IPS-20b (cell line): ENCODE data around the gene TIPRL.

Experiments
- H3K27ac ChIP-seq: one replicate; pipeline ENCODE4 v1.5.1; 2013; ENCODE audit warnings: low read length
- H3K27me3 ChIP-seq: 2 replicates; pipeline ENCODE4 v1.6.1; 2013; ENCODE audit warnings: mild to moderate bottlenecking, low read length, inconsistent platforms; ENCODE audit not compliant: insufficient read depth
- H3K36me3 ChIP-seq: 2 replicates; pipeline ENCODE4 v1.6.1; 2013; ENCODE audit warnings: low read depth, mild to moderate bottlenecking, inconsistent platforms, low read length, moderate library complexity; ENCODE audit not compliant: insufficient read depth
- H3K4me1 ChIP-seq: 2 replicates; pipeline ENCODE4 v1.6.1; 2013; ENCODE audit warnings: mild to moderate bottlenecking, control low read depth, inconsistent platforms, low read length, moderate library complexity; ENCODE audit not compliant: insufficient read depth
- H3K4me3 ChIP-seq: 2 replicates; pipeline ENCODE4 v1.5.1; 2013; ENCODE audit warnings: mild to moderate bottlenecking, low read length, inconsistent platforms
- H3K9ac ChIP-seq: 2 replicates; pipeline ENCODE4 v1.6.1; 2013; ENCODE audit warnings: low read depth, mild to moderate bottlenecking, inconsistent platforms, low read length, moderate library complexity
- H3K9me3 ChIP-seq: 2 replicates; pipeline ENCODE4 v1.6.1; 2013; ENCODE audit warnings: mild to moderate bottlenecking, low read depth, low read length, inconsistent platforms; ENCODE audit not compliant: insufficient read depth

Gene TIPRL

DNA sequence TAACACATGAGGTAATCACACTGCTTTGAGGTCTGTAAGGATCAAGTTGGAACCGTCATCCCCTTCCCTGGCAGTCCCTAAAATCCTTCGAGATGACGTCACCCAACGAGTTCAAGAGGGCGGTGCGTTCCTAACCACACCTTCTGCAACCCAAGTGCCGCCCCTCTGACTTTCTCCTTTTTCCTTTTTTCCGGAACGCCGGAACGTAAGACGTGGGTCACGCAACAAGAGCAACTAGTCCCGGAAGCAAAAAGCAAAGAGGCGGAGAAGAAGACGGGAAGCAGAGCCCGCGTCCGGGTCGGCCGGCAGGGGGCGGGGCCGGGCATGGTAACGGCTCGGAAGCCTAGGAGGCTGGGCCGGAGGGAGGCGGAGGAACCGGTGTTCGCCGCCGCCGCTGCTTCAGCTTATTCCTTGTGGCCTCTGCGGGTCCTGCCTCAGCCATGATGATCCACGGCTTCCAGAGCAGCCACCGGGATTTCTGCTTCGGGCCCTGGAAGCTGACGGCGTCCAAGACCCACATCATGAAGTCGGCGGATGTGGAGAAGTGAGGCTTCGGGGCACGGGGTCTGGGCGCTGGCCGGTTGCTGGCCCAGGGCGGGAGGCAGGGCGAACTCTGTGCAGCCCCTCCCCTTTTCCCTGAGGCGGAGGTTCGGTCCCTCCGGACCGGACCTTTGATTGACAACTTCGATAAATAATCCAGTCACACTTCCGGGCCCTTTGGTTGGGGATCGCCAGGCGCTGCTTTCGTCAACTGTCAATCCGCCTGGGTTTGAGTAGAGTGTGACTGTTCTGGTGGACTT is at the start of gene TIPRL:
Gene TIPRL (plus strand): TSS at position 325 of the 800 bp plus-strand sequence. CDS start 116 bp downstream, at position 441.
- peaks cover 2% of the 10 kb centered on the region; the same call in 1 of the 2 replicates for H3K4me1 ChIP-seq
- H3K36me3 ChIP-seq, result no peaks in the 10 kb centered on the region
- H3K9me3 ChIP-seq, result no peaks in the 10 kb centered on the region
- peak within 1 kb of the TSS; percentile 87 for H3K9ac ChIP-seq
- H3K27ac ChIP-seq, result peak within 1 kb of the TSS; percentile 41
- peak within 1 kb of the TSS; percentile 95 for H3K4me3 ChIP-seq
- H3K27me3 ChIP-seq, result no peaks in the 10 kb centered on the region

DNA sequence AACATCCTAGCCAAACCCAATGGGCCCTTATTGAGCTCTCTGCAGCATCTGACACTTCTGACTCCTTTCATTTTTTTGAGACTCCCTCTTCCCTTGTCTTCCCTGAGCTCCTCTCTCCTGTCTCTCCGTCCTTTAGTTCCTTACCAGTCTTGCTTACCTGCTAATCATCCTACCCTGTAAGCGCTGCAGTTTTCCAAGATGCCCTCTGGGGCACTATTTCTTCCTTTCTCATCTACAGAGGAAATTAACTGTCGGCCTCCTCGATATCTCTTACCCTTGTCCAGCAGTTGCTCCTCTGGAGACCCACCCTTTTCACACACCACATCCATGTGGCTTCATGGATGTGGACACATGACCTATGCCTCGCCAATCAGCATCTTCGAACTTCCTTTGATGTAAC is 48.8 kb upstream of the TIPRL start:
- H3K9ac ChIP-seq, result no peak overlapping the region
- no peak overlapping the region for H3K27ac ChIP-seq
- no peaks in the 10 kb centered on the region; the same call in 1 of the 2 replicates for H3K4me1 ChIP-seq
- H3K27me3 ChIP-seq, result peaks cover 5% of the 10 kb centered on the region
- H3K9me3 ChIP-seq, result no peaks in the 10 kb centered on the region
- H3K4me3 ChIP-seq, result no peak overlapping the region
- peaks cover 6% of the 10 kb centered on the region; the same call in 1 of the 2 replicates for H3K36me3 ChIP-seq

DNA sequence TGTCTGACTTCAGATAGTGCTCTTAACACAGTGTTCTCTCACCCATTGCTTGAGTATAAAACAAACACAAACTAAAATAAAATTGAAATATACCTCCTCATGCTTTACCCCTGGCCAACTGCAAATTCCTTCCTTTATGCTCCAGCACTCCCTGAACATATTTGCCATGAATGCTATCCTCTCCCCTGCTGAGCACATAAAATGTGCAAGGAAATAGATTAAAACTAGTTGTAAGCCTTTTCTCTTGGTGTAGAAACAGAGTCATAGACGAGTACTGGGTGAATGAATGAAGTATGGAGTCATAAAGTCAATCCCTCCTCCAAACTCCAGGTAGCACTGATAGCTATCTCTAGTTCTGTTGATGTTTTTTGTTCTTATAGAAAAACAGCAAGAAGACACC is 44.6 kb upstream of the TIPRL start:
- Histone ChIP-seq H3K4me3 (no peak overlapping the region), H3K27me3 (peaks cover 39% of the 10 kb centered on the region), H3K36me3 (no peaks in the 10 kb centered on the region), H3K27ac (no peak overlapping the region), H3K4me1 (peaks cover 7% of the 10 kb centered on the region), H3K9ac (no peak overlapping the region), H3K9me3 (no peaks in the 10 kb centered on the region)

DNA sequence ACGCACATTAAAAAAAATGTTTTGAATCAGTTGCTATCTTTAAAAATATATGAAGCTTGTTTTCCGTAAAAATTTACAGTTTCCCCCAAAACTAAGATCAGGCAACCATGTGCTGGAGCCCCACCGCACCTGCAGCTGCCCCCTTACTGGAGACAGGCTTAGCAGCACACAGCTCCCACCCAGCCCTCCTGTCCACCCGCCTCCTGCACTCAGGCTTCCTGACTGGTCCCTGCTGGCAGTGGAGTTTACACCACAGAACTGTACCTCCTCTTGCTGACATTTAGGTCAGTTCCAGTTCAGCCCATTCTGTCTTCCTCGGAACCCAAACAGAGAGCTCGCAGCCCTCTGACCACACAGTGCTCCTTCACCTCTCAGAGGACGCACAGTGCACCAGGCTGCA is 44.1 kb upstream of the TIPRL start:
- no peaks in the 10 kb centered on the region for H3K36me3 ChIP-seq
- H3K9ac ChIP-seq, result no peak overlapping the region
- peaks cover 44% of the 10 kb centered on the region for H3K27me3 ChIP-seq
- no peaks in the 10 kb centered on the region for H3K9me3 ChIP-seq
- peaks cover 7% of the 10 kb centered on the region for H3K4me1 ChIP-seq
- H3K4me3 ChIP-seq, result peak overlapping the region; percentile 94; the same call in 1 of the 2 replicates
- H3K27ac ChIP-seq, result no peak overlapping the region

DNA sequence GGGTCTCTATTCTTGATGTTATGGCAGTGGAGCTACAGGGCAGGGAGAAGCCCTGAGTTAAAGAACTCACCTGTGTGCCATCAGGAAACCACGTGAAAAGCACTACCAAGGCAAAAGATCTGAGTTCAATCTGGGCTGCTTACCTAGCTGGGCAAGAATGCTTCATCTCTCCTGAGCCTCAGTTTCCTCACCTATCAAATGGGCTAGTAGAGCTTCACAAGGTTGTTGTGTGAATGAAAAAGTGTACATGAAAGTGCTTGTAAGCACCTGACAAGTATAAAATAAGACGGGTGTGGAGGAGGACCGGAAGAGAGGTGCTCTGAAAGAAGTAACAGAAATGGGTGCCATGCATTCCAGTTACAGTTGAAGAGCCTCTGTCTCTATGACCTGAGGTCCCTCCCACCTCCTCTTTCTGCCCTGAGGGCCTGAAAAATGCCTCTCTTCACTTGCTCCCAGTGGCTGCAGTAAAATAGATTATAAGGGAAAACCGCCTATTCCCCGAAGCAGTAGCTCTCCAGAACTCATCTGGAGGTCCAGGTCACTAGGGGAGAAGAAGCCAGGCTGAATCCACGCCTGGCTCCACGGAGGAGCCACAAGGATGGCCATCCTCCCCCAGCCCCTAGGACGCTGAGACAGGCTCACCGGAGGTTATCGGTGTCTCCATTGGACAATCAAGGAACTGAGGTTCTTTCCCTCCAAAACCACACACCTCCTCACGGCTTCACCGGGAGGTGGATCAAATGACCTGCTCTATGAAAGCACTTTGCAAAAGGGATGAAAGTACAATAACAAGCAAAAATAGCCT is 43.4 kb upstream of the TIPRL start:
- Histone ChIP-seq H3K27ac (no peak overlapping the region), H3K4me1 (peaks cover 7% of the 10 kb centered on the region), H3K9ac (peak overlapping the region; percentile 76; the same call in 1 of the 2 replicates), H3K36me3 (no peaks in the 10 kb centered on the region), H3K4me3 (peak overlapping the region; percentile 94), H3K9me3 (no peaks in the 10 kb centered on the region), H3K27me3 (peaks cover 46% of the 10 kb centered on the region)

DNA sequence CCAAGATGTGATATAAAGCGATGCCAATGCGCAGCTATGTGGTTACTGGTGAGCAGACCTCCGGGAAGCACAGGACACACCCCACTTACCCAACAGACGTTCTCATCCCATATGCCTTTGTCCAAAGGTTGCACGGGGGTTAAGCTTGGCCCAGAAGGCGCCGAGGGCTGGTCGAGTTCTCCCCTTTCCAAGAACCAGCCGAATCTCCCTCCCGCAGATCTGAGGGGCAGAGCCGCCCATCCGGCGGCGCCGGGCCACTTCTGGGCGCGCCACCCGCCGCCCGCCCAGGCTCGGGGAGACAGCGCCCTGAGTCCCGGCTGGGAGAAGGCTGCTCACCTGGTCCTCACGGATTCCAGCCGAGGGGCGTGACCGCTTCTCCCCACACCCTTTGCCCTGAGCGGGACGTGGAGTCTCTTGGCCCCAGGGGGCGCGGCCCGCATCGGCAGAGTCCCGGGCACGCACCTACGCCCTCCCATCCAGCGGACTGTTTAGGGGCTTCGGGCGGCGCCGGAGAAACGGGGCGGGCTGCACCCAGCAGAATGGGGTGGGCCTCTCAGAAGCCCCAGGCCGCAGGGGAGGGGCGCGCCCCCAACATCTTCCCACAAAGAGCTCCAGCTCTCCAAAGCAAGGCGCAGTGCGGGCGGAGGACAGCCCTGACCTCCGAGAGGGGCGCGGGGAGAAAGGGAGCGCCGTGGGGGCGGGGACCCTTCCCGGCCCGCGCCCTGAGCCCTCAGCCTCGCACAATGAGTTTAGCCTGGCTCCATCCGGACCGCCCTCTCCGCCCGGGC is 42.6 kb upstream of the TIPRL start:
- Histone ChIP-seq H3K4me3 (peak overlapping the region; percentile 94), H3K36me3 (no peaks in the 10 kb centered on the region), H3K9me3 (no peaks in the 10 kb centered on the region), H3K4me1 (peaks cover 7% of the 10 kb centered on the region), H3K27me3 (peaks cover 46% of the 10 kb centered on the region), H3K9ac (peak overlapping the region; percentile 76; the same call in 1 of the 2 replicates), H3K27ac (no peak overlapping the region)

DNA sequence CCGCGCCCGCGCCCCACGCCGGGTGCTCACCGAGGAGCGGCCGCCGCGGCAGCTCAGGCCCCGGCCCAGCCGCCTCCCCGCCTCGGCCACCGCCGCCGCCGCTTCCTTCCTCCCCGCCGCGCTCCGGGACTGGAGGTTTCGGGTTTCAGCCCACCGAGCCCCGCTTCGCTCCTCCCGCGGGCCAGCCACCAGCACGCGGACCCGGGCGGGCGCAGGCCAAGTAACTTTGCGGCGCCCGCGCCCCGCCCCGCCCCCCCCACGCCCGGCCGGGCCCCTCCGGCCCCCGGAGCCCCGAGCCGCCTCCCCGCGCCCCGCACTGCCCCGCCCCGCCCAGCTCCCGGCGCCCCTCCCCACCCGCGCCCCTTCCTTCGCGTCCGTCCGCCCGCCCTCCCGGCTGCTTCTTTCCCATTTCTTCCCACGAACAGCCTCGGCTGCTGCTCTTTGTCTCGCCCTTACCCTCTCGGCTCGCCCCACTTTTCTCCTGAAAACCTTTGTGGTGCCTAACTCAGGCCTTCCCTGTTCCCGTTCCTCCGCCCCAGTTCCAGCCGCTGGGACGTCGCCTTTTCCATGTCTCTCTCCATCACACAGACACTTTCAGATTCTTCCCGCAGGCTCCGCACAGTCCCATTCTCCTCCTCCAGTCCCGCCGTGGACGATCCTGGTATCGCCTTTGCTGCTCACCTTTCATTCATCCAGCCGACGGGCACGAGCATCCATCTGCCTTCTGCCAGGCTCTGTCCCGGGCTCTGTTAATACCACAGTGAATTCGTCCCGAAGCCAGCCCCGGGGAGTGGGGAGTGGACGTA is 41.9 kb upstream of the TIPRL start, which contains the start of gene GPR161:
Gene GPR161 (minus strand): TSS at position 222 of the 806 bp plus-strand sequence. CDS start 32,080 bp downstream, outside the sequence.
- Histone ChIP-seq H3K9me3 (no peaks in the 10 kb centered on the region), H3K27ac (no peak within 1 kb of the TSS), H3K9ac (peak within 1 kb of the TSS; percentile 87; the same call in 1 of the 2 replicates)

DNA sequence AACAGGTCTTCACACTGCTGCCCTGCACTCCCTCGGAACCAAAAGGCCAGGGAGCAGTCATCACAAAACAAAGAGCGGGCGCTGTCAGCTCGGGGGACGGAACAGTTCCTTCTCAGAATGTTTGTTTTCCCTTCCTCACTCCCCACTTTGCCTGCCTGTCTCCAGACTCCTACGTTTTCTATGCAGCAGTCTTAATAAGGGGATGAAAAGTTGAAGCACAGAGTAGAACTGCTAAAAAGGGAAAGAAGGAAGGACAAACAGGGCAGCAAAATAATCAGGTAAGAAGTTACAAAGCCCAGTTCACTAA is 41.3 kb upstream of the TIPRL start:
- H3K36me3 ChIP-seq, result no peaks in the 10 kb centered on the region
- peaks cover 46% of the 10 kb centered on the region for H3K27me3 ChIP-seq
- H3K9me3 ChIP-seq, result no peaks in the 10 kb centered on the region
- peaks cover 7% of the 10 kb centered on the region for H3K4me1 ChIP-seq
- peak overlapping the region; percentile 87; the same call in 1 of the 2 replicates for H3K9ac ChIP-seq
- H3K4me3 ChIP-seq, result peak overlapping the region; percentile 93
- H3K27ac ChIP-seq, result no peak overlapping the region

More for the DNA sequence above, 41.9 kb upstream of the TIPRL start, which contains the start of gene GPR161:
- Histone ChIP-seq H3K27me3 (peaks cover 46% of the 10 kb centered on the region), H3K4me3 (peak within 1 kb of the TSS; percentile 94), H3K36me3 (no peaks in the 10 kb centered on the region), H3K4me1 (peaks cover 7% of the 10 kb centered on the region)

DNA sequence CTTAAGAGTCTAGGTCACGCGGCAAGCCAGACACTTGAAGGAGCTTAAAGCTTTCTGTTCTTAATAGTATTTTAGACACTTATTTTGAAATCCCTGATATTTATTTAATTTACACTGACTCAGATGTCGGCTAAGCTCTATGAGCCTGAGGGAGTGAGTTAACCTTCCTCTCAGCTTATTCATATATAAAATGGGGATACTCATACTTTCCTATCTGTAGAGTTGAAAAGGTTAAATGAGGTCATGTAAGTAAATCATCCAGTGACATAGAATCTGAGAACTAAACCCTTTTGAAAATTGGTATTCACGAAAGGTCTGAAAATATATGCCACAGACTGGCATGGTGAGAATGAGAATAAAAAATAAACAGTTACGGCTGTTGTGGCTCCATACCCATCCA is 40.6 kb upstream of the TIPRL start:
- no peaks in the 10 kb centered on the region for H3K9me3 ChIP-seq
- H3K36me3 ChIP-seq, result no peaks in the 10 kb centered on the region
- H3K27me3 ChIP-seq, result peaks cover 46% of the 10 kb centered on the region
- no peak overlapping the region for H3K27ac ChIP-seq
- no peak overlapping the region for H3K9ac ChIP-seq
- H3K4me1 ChIP-seq, result peaks cover 7% of the 10 kb centered on the region
- no peak overlapping the region; the same call in 1 of the 2 replicates for H3K4me3 ChIP-seq

DNA sequence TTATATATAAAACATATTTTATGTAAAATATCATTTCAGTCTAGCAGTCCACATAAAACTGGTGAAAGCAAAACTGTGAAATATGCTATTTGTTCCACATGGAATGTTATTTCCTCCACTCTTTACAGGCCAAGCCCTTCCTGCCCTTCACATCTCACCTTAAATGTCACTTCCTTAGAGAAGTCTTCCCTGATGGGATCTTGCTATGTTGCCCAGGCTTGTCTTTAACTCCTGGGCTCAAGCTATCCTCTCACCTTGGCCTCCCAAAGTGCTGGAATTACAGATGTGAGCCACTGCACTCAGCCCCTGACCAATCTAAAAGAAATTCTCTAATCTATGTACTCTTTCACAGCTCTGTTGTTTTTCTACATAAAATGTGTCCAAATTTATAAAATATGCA is 39.7 kb upstream of the TIPRL start:
- Histone ChIP-seq H3K9me3 (no peaks in the 10 kb centered on the region), H3K27ac (no peak overlapping the region), H3K4me1 (peaks cover 7% of the 10 kb centered on the region), H3K27me3 (peaks cover 46% of the 10 kb centered on the region), H3K9ac (no peak overlapping the region), H3K4me3 (no peak overlapping the region), H3K36me3 (no peaks in the 10 kb centered on the region)
